GM13977 (cell line): ENCODE measurements around the gene ANKRD16.
A peak's percentile ranks its signal among the peaks of the same experiment; 100 is the strongest.
"Not testable (repeated sequence)": the region's sequence is repeated elsewhere in the genome, so short reads cannot be mapped to it uniquely, and the experiment has no call there.

Experiments used
- DNase-seq: peaks from one replicate; pipeline ENCODE4 v3.0.0; 2012; ENCODE audit warnings: low spot score
- CTCF ChIP-seq: IDR thresholded peaks from 2 replicates; pipeline ENCODE4 v1.5.1; 2012; ENCODE audit warnings: mild to moderate bottlenecking, control low read depth; ENCODE audit not compliant: insufficient read depth; ENCODE audit errors: extremely low read depth, missing control alignments
- in situ Hi-C: fragments of 300-500 bp; cut with MboI; formaldehyde crosslinking; loops from one replicate; pipeline ENCODE4 v1.12.0; 2022; ENCODE audit warnings: low sequenced_read_pairs, low pct_unique_long_range_greater_than_20kb, mixed read lengths, inconsistent platforms; ENCODE audit not compliant: unreplicated experiment

Gene ANKRD16

GRCh38 chr10:5830629-5831445 lies 58.9 kb downstream of the ANKRD16 start:
- no peak for TF ChIP-seq CTCF
- no peak for DNase-seq
- in situ Hi-C loops = no loop called here

- in situ Hi-C loops = no loop called here
- no peak for DNase-seq
- no peak for TF ChIP-seq CTCF
Observed at GRCh38 chr10:5829267-5829666, 60.4 kb downstream of the ANKRD16 start.

GRCh38 chr10:5828725-5829124 lies 61.0 kb downstream of the ANKRD16 start:
- in situ Hi-C loops = no loop called here

GRCh38 chr10:5827841-5828240 lies 61.9 kb downstream of the ANKRD16 start:
- TF ChIP-seq CTCF = no peak
- DNase-seq = no peak
- in situ Hi-C loops = no loop called here

More at GRCh38 chr10:5828725-5829124, 61.0 kb downstream of the ANKRD16 start:
- no peak for TF ChIP-seq CTCF
- no peak for DNase-seq

- DNase-seq, in situ Hi-C loops: not testable (repeated sequence)
Observed at GRCh38 chr10:5826511-5826910, 63.2 kb downstream of the ANKRD16 start.

- DNase-seq = peak; percentile 28
- no peak for TF ChIP-seq CTCF
- in situ Hi-C loops = no loop called here
Observed at GRCh38 chr10:5818894-5819293, 70.8 kb downstream of the ANKRD16 start.

- no peak for TF ChIP-seq CTCF
- in situ Hi-C loops = no loop called here
- DNase-seq = no peak
Observed at GRCh38 chr10:5818048-5818331, 71.7 kb downstream of the ANKRD16 start.
